Heart right ventricle (tissue), 16 donors: Measurements from ENCODE around the gene NSG1. TPM values are rescaled to one million over a fixed set of nuclear protein-coding genes. Genes with fewer than 3 reads are reported as not detected.

ENCODE experiments used
- ATAC-seq, 8 donors: fragments of 200-7000 bp; cut with Tn5 transposase; one replicate each; pipeline ENCODE4 v1.9.1; 2020; ENCODE audit warnings: mild to moderate bottlenecking in 8 of 8, moderate library complexity in 8 of 8, moderate number of reproducible peaks in 1 of 8
- DNase-seq, 2 donors: peaks; one replicate each; pipeline ENCODE4 v3.0.0-alpha.2; 2020
- H3K27ac ChIP-seq, 10 donors: fragments of 200-600 bp; sonication (generic) in 2 of 10; one replicate each; pipeline versions ENCODE4 v1.5.0 to v1.8.0; 2020 to 2022; ENCODE audit warnings: mild to moderate bottlenecking in 3 of 10
- H3K27me3 ChIP-seq, 7 donors: fragments of 200-600 bp; one replicate each; pipeline ENCODE4 v1.8.0; 2021 to 2022; ENCODE audit warnings: mild to moderate bottlenecking in 2 of 7
- H3K36me3 ChIP-seq, 9 donors: fragments of 200-600 bp; sonication (generic) in 1 of 9; one replicate each; pipeline versions ENCODE4 v1.5.0 to v1.8.0; 2020 to 2022; ENCODE audit warnings: mild to moderate bottlenecking in 2 of 9
- H3K4me1 ChIP-seq, 9 donors: fragments of 200-600 bp; sonication (generic) in 1 of 9; one replicate each; pipeline versions ENCODE4 v1.5.0 to v1.8.0; 2020 to 2022; ENCODE audit warnings: mild to moderate bottlenecking in 4 of 9
- H3K4me3 ChIP-seq, 10 donors: fragments of 200-600 bp; sonication (generic) in 2 of 10; one replicate each; pipeline versions ENCODE4 v1.5.0 to v1.8.0; 2020 to 2022; ENCODE audit warnings: mild to moderate bottlenecking in 7 of 10, moderate library complexity in 2 of 10
- H3K9me3 ChIP-seq, 11 donors: fragments of 200-600 bp in 10 of 11; sonication (generic) in 2 of 11; one replicate each; pipeline versions ENCODE4 v1.5.0 to v1.8.0; 2013 to 2022; ENCODE audit warnings: mild to moderate bottlenecking in 2 of 11, control low read depth in 1 of 11, moderate library complexity in 1 of 11
- WGBS, 2 donors: extraction: QIAGEN DNeasy Blood & Tissue Kit; methylation state at CpG; one replicate each; pipeline ENCODE4 v1.1.7; 2013; ENCODE audit warnings: inconsistent platforms in 1 of 2; 5-methylcytosine and 5-hydroxymethylcytosine counted together
- intact Hi-C, 10 donors: fragments of 100-400 bp; cut with DNase I; formaldehyde crosslinking; loops; one replicate each; pipeline versions ENCODE4 v1.11.1 to v1.14.2; 2022
- polyA plus RNA-seq, 2 donors: library from polyadenylated mRNA; stranded (reverse); fragments of 200-250 nt; gene quantifications; one replicate each; pipeline ENCODE4 v1.2.3, GENCODE V29; 2013
- total RNA-seq, 10 donors: library from RNA; stranded (reverse); fragmentation: NEBNext Ultra II Directional in 3 of 10; extraction: Animal tissue kit (Norgen Biotek cat#: 25700) in 3 of 10; gene quantifications; one replicate each; pipeline versions ENCODE4 v1.2.1 to v1.2.4, GENCODE V29; 2021 to 2023
- TF ChIP-seq, protein P1 (sequence below), 9 donors: fragments of 200-600 bp; sonication (generic) in 2 of 9; IDR thresholded peaks; one replicate each; pipeline versions ENCODE4 v1.5.0 to v1.8.0; 2021 to 2022; ENCODE audit warnings: antibody characterized with exemption in 9 of 9, mild to moderate bottlenecking in 5 of 9, moderate library complexity in 1 of 9
- donor health status: Arrhythmogenic right ventricular cardiomyopathy.
- donor health status: ischemic (EF 13 %, LVEDD 7.1; RV severe dilation, severe dysfunction).
- donor health status: healthy with polysubstance abuse.
- donor health status: DM: no; HTN: yes; CAD: no.
- donor health status: DM: no; HTN: no; CAD: no.
- donor health status: ischemic (EF 25% LVEDD 6.9; RV normal size, moderate dysfunction).
- donor health status: ischemic (EF 25% LVEDD 5.7; RV mildly dilated, moderate dysfunction).
- donor health status: healthy.
- donor health status: DM: yes; HTN: yes; CAD: no.
- donor health status: Ischemic cardiomyopathy.
- donor health status: ischemic (EF 35%, LVEDD 5.7; RV mildly dilated, moderate dysfunction).
- donor health status: nonischemic (EF 11% LVEDD 7.7; RV severe dilation, severe dysfunction).
- donor health status: DM: yes; HTN: yes; CAD: no.
- donor health status: PGD.
- donor health status: ischemic (EF 29% LVEDD 5.4; RV normal size, mild dysfunction).
- donor health status: nonischemic (EF 23%, LVEDD 6.1; RV moderate dilation, normal function).

NSG1 gene
- total and polyA plus RNA-seq, 12 donors = 1.4 to 10.5 (median 3.4) TPM

DNA sequence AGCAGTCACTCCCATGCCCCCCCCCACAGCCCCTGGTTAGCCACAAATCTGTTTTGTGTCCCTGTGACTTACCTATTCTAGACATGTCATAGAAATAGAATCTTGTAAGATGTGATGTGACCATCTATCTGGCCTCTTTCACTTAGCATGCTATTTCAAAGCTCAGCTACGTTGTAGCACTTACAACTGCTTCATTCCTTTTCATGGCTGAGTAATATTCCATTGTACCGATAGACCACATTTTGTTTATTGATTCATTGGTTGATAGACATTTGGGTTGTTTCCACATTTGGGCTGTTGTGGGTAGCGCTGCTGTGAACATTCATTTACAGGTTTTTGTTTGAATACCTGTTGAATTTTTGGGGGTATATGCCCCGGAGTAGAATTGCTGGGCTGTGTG lies 11.5 kb downstream of the NSG1 start:
- DNase-seq (no peak), ATAC-seq (no peak)
- intact Hi-C loops = no loop called here
- no peaks in the 10 kb centered on the region for H3K4me1 ChIP-seq
- TF ChIP-seq, protein P1, sequence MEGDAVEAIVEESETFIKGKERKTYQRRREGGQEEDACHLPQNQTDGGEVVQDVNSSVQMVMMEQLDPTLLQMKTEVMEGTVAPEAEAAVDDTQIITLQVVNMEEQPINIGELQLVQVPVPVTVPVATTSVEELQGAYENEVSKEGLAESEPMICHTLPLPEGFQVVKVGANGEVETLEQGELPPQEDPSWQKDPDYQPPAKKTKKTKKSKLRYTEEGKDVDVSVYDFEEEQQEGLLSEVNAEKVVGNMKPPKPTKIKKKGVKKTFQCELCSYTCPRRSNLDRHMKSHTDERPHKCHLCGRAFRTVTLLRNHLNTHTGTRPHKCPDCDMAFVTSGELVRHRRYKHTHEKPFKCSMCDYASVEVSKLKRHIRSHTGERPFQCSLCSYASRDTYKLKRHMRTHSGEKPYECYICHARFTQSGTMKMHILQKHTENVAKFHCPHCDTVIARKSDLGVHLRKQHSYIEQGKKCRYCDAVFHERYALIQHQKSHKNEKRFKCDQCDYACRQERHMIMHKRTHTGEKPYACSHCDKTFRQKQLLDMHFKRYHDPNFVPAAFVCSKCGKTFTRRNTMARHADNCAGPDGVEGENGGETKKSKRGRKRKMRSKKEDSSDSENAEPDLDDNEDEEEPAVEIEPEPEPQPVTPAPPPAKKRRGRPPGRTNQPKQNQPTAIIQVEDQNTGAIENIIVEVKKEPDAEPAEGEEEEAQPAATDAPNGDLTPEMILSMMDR (IDR thresholded peaks at IDR 0.05) = no peak
- 69 to 84% methylated on average over 4 of the region's 4 CpGs for WGBS, 2 donors
- no peak overlapping the region for H3K27ac ChIP-seq
- H3K27me3 ChIP-seq = peaks cover 0 to 57% (median 28%) of the 10 kb centered on the region in 7 donors
- H3K9me3 ChIP-seq = peaks cover 0 to 8% (median 0%) of the 10 kb centered on the region in 11 donors
- H3K4me3 ChIP-seq = no peak overlapping the region
- no peaks in the 10 kb centered on the region for H3K36me3 ChIP-seq

DNA sequence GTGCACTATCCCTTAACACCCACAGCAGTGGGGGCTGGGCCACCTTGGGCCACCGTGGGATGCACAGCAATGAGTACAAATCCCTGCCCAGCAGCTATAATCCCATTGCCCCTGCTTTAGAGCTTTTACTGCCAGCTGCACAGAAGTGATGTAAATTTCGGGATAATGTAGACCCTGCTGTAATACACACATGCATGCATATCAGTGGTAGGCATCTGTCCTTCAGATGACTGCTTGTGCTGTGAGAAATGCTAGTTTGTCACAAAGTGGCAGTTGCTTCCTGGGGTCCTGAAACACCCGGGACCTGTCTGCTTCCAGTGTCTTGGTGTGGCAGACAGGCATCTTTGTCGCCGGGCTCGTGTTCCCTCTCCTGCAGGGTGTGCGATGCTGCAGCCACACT lies 14.1 kb downstream of the NSG1 start:
- no peak overlapping the region for H3K27ac ChIP-seq
- intact Hi-C loops = no loop called here
- no peaks in the 10 kb centered on the region for H3K36me3 ChIP-seq
- H3K4me1 ChIP-seq = no peaks in the 10 kb centered on the region
- peaks cover 0 to 51% (median 9%) of the 10 kb centered on the region in 7 donors for H3K27me3 ChIP-seq
- peaks cover 0 to 8% (median 0%) of the 10 kb centered on the region in 11 donors for H3K9me3 ChIP-seq
- no peak for ATAC-seq
- no peak overlapping the region for H3K4me3 ChIP-seq
- no peak for DNase-seq
- TF ChIP-seq, protein P1 (IDR thresholded peaks at IDR 0.05) = no peak
- WGBS, 2 donors = 76% methylated on average over 7 of the region's 7 CpGs

DNA sequence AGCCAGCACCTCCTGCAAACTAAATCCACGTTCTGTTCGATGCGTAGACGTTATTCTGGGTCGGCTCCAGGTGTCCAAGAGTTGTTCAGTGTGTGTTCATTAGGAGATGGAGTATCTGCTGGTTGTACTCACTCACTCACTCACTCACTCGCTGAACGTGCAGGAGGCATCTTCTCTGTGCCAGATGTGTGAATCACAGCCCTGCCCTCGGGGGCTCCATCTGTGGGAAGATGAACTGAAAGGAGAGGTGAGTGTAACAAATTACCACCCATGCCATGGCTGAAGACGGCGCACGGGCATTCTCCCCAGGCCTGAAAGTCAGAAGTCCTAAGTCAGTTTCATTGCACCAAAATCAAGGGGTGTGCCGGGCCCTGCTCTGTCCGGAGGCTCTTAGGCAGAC lies 16.1 kb downstream of the NSG1 start:
- no peak for DNase-seq
- Histone ChIP-seq H3K36me3 (no peaks in the 10 kb centered on the region), H3K4me3 (no peak overlapping the region), H3K9me3 (peaks cover 0 to 8% (median 0%) of the 10 kb centered on the region in 11 donors), H3K4me1 (no peaks in the 10 kb centered on the region), H3K27ac (no peak overlapping the region), H3K27me3 (peaks cover 0 to 47% (median 9%) of the 10 kb centered on the region in 7 donors)
- TF ChIP-seq, protein P1 (IDR thresholded peaks at IDR 0.05) = no peak
- WGBS, 2 donors = 67 to 71% methylated on average over 13 of the region's 13 CpGs
- no peak for ATAC-seq
- intact Hi-C loops = no loop called here

DNA sequence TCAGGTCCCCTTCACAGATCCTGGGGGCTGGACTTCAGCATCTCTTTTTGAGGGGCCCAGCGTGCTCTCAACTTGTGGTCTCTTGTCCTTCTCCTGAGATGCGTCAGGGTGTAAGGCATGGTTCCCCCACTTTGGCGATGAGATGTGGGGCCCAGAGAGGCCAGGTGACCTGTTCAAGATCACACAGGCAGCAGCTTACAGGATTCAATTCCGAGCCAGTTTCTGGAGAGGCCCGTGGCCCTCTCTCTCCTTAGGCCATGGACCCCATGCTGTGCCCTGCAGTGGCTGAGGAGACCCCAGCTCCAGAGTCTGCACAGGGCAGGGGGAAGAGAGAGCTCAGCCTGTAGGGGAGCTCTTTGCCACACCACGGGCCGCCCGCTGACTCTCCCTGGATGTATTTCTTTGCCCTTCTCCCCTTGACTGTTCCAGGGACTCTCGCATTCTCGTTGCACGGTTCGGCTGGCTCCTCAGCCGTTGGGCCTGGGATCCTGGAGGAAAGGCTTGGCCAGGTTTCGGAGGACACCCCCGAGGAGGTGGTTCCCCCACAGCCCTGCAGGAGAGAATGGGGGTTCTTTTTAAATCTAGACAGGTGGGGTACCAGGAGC lies 18.6 kb downstream of the NSG1 start:
- 81 to 85% methylated on average over 15 of the region's 15 CpGs for WGBS, 2 donors
- Histone ChIP-seq H3K27ac (no peak overlapping the region), H3K9me3 (no peaks in the 10 kb centered on the region), H3K4me1 (no peaks in the 10 kb centered on the region), H3K36me3 (no peaks in the 10 kb centered on the region), H3K27me3 (peaks cover 0 to 35% (median 9%) of the 10 kb centered on the region in 7 donors), H3K4me3 (no peak overlapping the region)
- TF ChIP-seq, protein P1 (IDR thresholded peaks at IDR 0.05) = no peak
- intact Hi-C loops = no loop called here
- ATAC-seq (no peak), DNase-seq (no peak)
